Fibroblast of upper back skin (primary cell): ENCODE data around the gene USH1C.

Experiments
- DNase-seq: peaks from one replicate; pipeline ENCODE4 v3.0.0-alpha.2; 2013

Gene USH1C

DNA sequence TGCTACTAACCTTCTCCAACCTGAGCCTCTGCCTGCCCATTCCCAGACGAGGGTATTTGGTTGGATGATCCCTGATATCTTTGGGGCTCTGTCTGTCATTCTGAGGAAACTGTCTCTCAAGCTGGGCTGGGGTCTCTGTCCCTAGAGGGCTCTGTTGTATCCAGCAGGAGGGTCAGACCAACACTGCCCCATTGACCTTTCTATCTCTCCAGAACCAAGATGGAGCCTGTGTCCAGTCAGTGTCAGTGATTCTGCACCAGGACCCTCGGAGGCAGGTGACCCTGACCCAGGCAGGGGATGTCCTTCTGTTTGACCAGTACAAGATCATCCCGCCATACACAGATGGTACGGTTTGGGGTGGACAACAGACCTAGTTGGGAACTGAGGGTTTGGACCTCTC, 24.7 kb upstream of the USH1C start:
- no peak for DNase-seq

GRCh38 chr11:17564687-17565042, 20.4 kb upstream of the USH1C start:
- no peak for DNase-seq

- DNase-seq = no peak
These were observed 19.9 kb upstream of the USH1C start for GRCh38 chr11:17563961-17564686.

- DNase-seq = no peak
These were observed 19.0 kb upstream of the USH1C start for GRCh38 chr11:17563231-17563646.

DNA sequence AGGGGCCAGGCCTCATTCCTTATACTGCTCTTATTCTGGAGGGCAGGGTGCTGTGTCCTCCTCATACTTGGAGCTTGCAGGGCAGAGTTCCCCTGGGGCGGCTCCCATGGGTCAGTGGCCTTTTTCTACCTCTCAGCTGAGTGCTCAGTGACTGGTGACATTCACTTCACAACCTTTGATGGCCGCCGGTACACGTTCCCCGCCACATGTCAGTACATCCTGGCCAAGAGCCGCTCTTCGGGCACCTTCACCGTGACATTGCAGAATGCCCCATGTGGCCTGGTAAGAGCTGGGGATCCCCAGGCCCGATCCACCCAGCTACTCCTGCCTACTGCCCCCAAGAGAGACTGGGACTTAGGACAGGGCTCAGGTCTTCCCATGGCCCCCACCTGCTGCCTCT, 17.3 kb upstream of the USH1C start:
- DNase-seq = no peak

GRCh38 chr11:17561111-17561415, 16.8 kb upstream of the USH1C start:
- DNase-seq = no peak

DNA sequence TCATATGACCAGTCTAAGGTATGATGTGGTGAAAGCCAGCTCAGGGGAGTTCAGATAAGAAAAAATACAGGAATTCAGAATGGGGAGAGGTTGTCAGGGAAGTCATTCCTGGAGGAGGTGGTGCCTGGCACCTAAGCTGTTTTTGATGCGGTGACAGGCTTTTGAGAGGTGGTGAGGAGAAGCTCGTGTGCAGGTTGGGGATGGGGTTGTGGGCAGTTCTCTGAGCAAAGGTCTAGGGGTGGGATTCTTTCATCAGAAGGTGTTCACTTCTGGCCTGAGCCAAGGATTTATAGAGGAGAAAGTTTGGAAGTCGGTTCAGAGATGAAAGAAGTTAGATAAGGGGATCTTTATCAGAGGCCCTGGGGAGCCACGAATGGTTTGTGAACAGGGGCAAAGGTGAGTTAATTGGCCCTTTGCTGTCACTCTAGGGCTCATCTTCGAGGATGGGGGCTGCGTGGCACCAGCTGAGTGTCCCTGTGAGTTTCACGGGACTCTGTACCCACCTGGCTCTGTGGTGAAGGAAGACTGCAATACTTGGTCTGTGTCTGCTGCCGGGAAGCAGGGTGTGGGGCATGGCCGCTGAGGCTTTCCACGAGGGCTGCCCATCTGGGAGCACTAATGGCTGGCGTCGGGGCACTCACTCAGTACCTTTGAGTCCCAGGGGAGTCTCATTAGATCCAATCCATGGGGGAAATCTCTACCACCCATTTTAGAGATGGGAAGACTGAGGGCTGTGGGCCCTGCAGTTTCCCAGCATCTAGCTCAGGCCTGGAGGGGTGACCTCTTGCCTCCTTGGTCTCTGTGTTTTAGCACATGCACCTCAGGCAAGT, 16.3 kb upstream of the USH1C start:
- DNase-seq = no peak

GRCh38 chr11:17559341-17560087, 15.3 kb upstream of the USH1C start:
- no peak for DNase-seq

DNA sequence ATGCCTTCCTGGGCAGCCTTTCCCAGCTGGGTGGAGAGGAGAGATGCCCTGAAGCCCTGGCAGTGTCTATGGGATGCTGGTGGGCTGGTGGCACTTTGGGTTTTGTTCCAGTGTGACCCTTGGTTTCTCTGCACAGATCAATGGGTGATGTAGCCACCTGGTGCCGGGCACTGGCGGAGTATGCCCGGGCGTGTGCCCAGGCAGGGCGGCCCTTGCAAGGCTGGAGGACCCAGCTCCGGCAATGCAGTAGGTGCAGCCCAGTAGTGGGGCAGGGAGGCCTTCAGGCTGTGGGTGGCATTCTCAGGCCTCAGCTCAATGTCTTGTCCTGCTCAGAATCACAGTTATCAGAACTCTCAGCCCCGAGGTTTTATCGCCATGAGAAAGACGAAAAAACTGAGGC, 14.7 kb upstream of the USH1C start:
- no peak for DNase-seq

DNA sequence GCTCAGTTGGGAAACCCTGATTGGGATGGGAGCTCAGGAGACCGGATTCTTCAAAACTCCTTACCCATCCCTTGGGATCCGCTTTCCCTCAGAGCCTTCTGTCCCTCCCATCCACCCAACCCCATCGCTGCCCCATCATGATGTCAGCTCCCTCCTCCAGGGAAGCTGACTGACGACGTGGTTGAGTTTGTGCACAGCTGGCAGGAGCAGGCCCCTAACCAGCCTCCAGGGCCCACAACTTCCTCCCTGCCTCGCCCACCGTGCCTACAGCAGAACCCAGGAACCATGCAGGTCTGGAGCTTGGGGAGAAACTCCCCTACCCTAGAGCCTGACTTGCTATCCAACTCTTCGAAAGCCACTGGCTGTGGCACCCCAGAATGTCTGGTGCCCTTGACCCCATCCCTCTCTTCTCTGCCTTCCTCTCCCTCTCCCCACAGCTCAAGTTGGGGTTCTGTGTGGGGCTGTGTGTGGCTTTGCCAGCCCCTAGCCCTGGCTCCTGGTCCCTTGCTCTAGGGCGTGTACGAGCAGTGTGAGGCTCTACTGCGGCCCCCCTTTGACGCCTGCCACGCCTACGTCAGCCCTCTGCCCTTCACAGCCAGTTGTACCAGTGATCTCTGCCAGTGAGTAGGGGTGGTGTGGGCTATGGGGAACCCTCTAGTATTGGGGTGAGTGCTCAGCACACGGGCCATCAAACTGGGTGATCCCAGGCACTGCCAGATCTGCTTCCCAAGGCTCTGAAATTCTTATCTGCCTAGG, 14.0 kb upstream of the USH1C start:
- DNase-seq = no peak

DNA sequence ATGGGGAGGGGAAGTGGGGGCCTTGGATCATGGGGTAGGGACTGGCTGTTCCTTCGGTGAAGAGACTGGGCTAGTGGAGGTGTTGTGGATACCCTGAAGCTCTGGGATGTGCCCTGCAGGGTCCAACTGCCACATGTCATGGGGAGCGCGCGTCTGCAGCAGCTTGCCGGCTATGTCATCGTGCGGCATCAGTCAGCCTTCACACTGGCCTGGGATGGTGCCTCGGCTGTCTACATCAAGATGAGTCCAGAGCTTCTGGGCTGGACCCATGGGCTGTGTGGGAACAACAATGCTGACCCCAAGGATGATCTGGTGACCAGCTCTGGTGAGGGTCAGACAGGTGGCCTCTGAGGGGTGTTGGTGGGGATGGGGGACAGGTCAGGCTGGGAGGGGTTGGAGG, 12.8 kb upstream of the USH1C start:
- DNase-seq = no peak

DNA sequence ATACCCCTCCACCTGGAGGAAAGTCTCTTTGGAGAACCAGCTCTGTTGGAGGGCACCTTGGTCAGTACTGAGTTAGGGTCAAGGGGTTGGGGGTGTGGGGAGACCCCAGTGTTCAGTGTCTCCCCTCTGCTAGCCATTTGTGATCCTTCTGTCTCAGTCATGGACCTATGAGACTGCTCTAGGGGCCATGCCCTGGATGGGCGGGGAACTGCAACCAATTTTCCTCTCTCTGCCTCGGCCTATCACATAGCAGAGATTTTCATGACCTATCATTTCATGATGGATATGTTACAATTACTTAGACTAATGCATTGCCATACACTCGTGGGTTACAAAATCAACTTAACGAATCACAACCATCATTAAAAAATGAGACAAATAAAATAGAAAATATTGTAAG, 10.3 kb upstream of the USH1C start:
- no peak for DNase-seq

DNA sequence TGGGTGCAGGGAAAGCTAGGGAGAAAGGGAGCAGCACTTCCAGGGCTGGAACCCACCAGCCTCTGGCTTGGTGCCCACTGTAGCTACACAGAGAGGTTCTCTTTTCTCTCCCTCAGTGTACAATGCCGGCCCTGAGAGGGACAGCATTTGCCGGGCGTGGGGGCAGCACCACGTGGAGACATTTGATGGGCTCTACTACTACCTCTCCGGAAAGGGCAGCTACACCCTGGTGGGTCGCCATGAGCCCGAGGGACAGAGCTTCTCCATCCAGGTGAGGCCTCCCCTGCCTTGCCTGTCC, 9.0 kb upstream of the USH1C start:
- no peak for DNase-seq

- no peak for DNase-seq
These were observed 8.4 kb upstream of the USH1C start for GRCh38 chr11:17552392-17553248.

- no peak for DNase-seq
These were observed 7.8 kb upstream of the USH1C start for GRCh38 chr11:17552041-17552355.

GRCh38 chr11:17551347-17552040, 7.3 kb upstream of the USH1C start:
- DNase-seq = no peak

DNA sequence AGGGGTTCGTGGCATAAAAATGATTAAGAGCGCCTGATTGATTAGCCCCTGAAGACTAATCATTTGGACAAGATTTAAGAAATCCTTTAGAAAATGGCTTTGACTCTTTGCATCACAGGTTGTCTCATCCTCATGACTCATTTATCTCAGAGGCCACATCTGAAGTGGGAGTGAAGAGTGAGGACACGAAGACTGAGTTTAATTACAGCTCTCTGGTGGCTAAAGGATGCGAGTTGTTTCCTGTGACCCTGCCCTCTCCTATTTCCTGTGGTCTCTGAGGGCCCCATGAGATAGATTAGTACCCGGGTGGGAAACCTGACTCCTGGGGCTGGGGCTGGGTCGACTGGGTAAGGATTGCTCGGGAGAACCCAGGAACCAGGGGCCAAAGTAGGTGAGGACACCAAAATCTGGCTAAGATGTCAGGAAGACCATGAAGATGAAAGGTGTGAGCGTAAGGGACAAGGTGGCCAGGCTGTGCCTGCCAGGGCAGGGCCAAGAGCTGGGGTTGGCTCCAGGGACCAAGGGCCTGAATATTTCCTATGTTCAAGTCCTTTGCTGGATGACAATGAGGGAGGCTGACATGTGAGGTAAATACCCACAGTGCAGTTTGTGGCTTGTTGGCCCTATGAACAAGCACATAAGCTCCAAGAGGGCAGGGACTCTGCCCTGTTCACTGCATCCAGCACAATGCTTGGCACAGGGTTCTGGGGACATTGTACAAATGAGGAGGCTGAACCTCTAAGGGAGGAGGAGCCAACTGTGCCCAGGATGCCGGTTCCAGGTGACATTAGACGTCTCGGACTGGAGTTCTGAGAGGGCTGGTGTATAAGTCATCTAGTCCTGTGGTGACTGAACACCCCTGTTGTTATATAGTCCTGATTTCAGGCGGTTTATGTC, 6.5 kb upstream of the USH1C start:
- DNase-seq = no peak

GRCh38 chr11:17548444-17548843, 4.2 kb upstream of the USH1C start:
- DNase-seq = no peak

- DNase-seq = no peak
These were observed 3.7 kb upstream of the USH1C start for GRCh38 chr11:17547932-17548331.

- DNase-seq = no peak
These were observed 2.9 kb upstream of the USH1C start, which contains the start of gene OTOG for GRCh38 chr11:17547051-17547577. Gene OTOG, plus strand, starts transcription at chr11:17547259. Its CDS starts 114 bp downstream, at chr11:17547373.

- no peak for DNase-seq
These were observed 2.0 kb upstream of the USH1C start for GRCh38 chr11:17546240-17546639.
